Measurements from ENCODE around the gene USP44.

USP44 gene

GRCh38 chr12:95547522-95548055 lies 3.7 kb downstream of the USP44 start:
- Histone ChIP-seq H3K9ac (ENCODE audit: low read depth, low read length) (peak overlapping the region; percentile 84), H3K36me3 (ENCODE audit: control insufficient read depth, insufficient read depth, low read length) (no peaks in the 10 kb centered on the region), H3K27me3 (ENCODE audit: control insufficient read depth, insufficient read depth, low read length) (no peaks in the 10 kb centered on the region), H3K9me3 (ENCODE audit: control insufficient read depth, insufficient read depth, low read length) (no peaks in the 10 kb centered on the region), H3K4me1 (ENCODE audit: control insufficient read depth, insufficient read depth, low read length) (peaks cover 9% of the 10 kb centered on the region), H3K4me3 (ENCODE audit: low read depth, low read length) (peak overlapping the region; percentile 76)

- no peaks in the 10 kb centered on the region for H3K27me3 ChIP-seq (ENCODE audit: control insufficient read depth, insufficient read depth, low read length)
- H3K4me1 ChIP-seq (ENCODE audit: control insufficient read depth, insufficient read depth, low read length): peaks cover 2% of the 10 kb centered on the region
- no peaks in the 10 kb centered on the region for H3K9me3 ChIP-seq (ENCODE audit: control insufficient read depth, insufficient read depth, low read length)
- peak overlapping the region; percentile 47 for H3K9ac ChIP-seq (ENCODE audit: low read depth, low read length)
- peak overlapping the region; percentile 76 for H3K4me3 ChIP-seq (ENCODE audit: low read depth, low read length)
- H3K36me3 ChIP-seq (ENCODE audit: control insufficient read depth, insufficient read depth, low read length): no peaks in the 10 kb centered on the region
Observed at GRCh38 chr12:95546491-95546813, 4.8 kb downstream of the USP44 start.

GRCh38 chr12:95545731-95546490 lies 5.4 kb downstream of the USP44 start:
- Histone ChIP-seq H3K36me3 (ENCODE audit: control insufficient read depth, insufficient read depth, low read length) (no peaks in the 10 kb centered on the region), H3K9ac (ENCODE audit: low read depth, low read length) (peak overlapping the region; percentile 47), H3K27me3 (ENCODE audit: control insufficient read depth, insufficient read depth, low read length) (no peaks in the 10 kb centered on the region), H3K9me3 (ENCODE audit: control insufficient read depth, insufficient read depth, low read length) (no peaks in the 10 kb centered on the region), H3K4me3 (ENCODE audit: low read depth, low read length) (peak overlapping the region; percentile 76), H3K4me1 (ENCODE audit: control insufficient read depth, insufficient read depth, low read length) (peaks cover 2% of the 10 kb centered on the region)

- Histone ChIP-seq H3K9me3 (ENCODE audit: control insufficient read depth, insufficient read depth, low read length) (no peaks in the 10 kb centered on the region), H3K9ac (ENCODE audit: low read depth, low read length) (no peak overlapping the region), H3K4me3 (ENCODE audit: low read depth, low read length) (peak overlapping the region; percentile 76), H3K27me3 (ENCODE audit: control insufficient read depth, insufficient read depth, low read length) (no peaks in the 10 kb centered on the region), H3K36me3 (ENCODE audit: control insufficient read depth, insufficient read depth, low read length) (no peaks in the 10 kb centered on the region), H3K4me1 (ENCODE audit: control insufficient read depth, insufficient read depth, low read length) (peaks cover 2% of the 10 kb centered on the region)
Observed at GRCh38 chr12:95545303-95545702, 6.0 kb downstream of the USP44 start.

- no peaks in the 10 kb centered on the region for H3K36me3 ChIP-seq (ENCODE audit: control insufficient read depth, insufficient read depth, low read length)
- H3K27me3 ChIP-seq (ENCODE audit: control insufficient read depth, insufficient read depth, low read length): no peaks in the 10 kb centered on the region
- peaks cover 2% of the 10 kb centered on the region for H3K4me1 ChIP-seq (ENCODE audit: control insufficient read depth, insufficient read depth, low read length)
- H3K9me3 ChIP-seq (ENCODE audit: control insufficient read depth, insufficient read depth, low read length): no peaks in the 10 kb centered on the region
- no peak overlapping the region for H3K9ac ChIP-seq (ENCODE audit: low read depth, low read length)
- peak overlapping the region; percentile 76 for H3K4me3 ChIP-seq (ENCODE audit: low read depth, low read length)
Observed at GRCh38 chr12:95544756-95545155, 6.5 kb downstream of the USP44 start.

GRCh38 chr12:95543305-95543704 lies 8.0 kb downstream of the USP44 start:
- Histone ChIP-seq H3K9me3 (ENCODE audit: control insufficient read depth, insufficient read depth, low read length) (no peaks in the 10 kb centered on the region), H3K4me1 (ENCODE audit: control insufficient read depth, insufficient read depth, low read length) (peaks cover 9% of the 10 kb centered on the region), H3K27me3 (ENCODE audit: control insufficient read depth, insufficient read depth, low read length) (no peaks in the 10 kb centered on the region), H3K9ac (ENCODE audit: low read depth, low read length) (no peak overlapping the region), H3K36me3 (ENCODE audit: control insufficient read depth, insufficient read depth, low read length) (no peaks in the 10 kb centered on the region), H3K4me3 (ENCODE audit: low read depth, low read length) (no peak overlapping the region)

GRCh38 chr12:95541436-95541835 lies 9.8 kb downstream of the USP44 start:
- Histone ChIP-seq H3K27me3 (ENCODE audit: control insufficient read depth, insufficient read depth, low read length) (no peaks in the 10 kb centered on the region), H3K9ac (ENCODE audit: low read depth, low read length) (no peak overlapping the region), H3K36me3 (ENCODE audit: control insufficient read depth, insufficient read depth, low read length) (no peaks in the 10 kb centered on the region), H3K4me3 (ENCODE audit: low read depth, low read length) (no peak overlapping the region), H3K4me1 (ENCODE audit: control insufficient read depth, insufficient read depth, low read length) (peaks cover 22% of the 10 kb centered on the region), H3K9me3 (ENCODE audit: control insufficient read depth, insufficient read depth, low read length) (no peaks in the 10 kb centered on the region)

GRCh38 chr12:95538656-95539055 lies 12.6 kb downstream of the USP44 start:
- no peak overlapping the region for H3K9ac ChIP-seq (ENCODE audit: low read depth, low read length)

GRCh38 chr12:95538006-95538405 lies 13.3 kb downstream of the USP44 start:
- Histone ChIP-seq H3K9ac (ENCODE audit: low read depth, low read length) (no peak overlapping the region), H3K27me3 (ENCODE audit: control insufficient read depth, insufficient read depth, low read length) (no peaks in the 10 kb centered on the region), H3K4me1 (ENCODE audit: control insufficient read depth, insufficient read depth, low read length) (peaks cover 19% of the 10 kb centered on the region), H3K4me3 (ENCODE audit: low read depth, low read length) (no peak overlapping the region), H3K36me3 (ENCODE audit: control insufficient read depth, insufficient read depth, low read length) (peaks cover 11% of the 10 kb centered on the region), H3K9me3 (ENCODE audit: control insufficient read depth, insufficient read depth, low read length) (no peaks in the 10 kb centered on the region)

More at GRCh38 chr12:95538656-95539055, 12.6 kb downstream of the USP44 start:
- Histone ChIP-seq H3K36me3 (ENCODE audit: control insufficient read depth, insufficient read depth, low read length) (peaks cover 5% of the 10 kb centered on the region), H3K9me3 (ENCODE audit: control insufficient read depth, insufficient read depth, low read length) (no peaks in the 10 kb centered on the region), H3K4me3 (ENCODE audit: low read depth, low read length) (peak overlapping the region; percentile 23), H3K4me1 (ENCODE audit: control insufficient read depth, insufficient read depth, low read length) (peaks cover 19% of the 10 kb centered on the region), H3K27me3 (ENCODE audit: control insufficient read depth, insufficient read depth, low read length) (no peaks in the 10 kb centered on the region)

- no peaks in the 10 kb centered on the region for H3K9me3 ChIP-seq (ENCODE audit: control insufficient read depth, insufficient read depth, low read length)
- peaks cover 19% of the 10 kb centered on the region for H3K4me1 ChIP-seq (ENCODE audit: control insufficient read depth, insufficient read depth, low read length)
- H3K9ac ChIP-seq (ENCODE audit: low read depth, low read length): no peak overlapping the region
- H3K36me3 ChIP-seq (ENCODE audit: control insufficient read depth, insufficient read depth, low read length): peaks cover 20% of the 10 kb centered on the region
- no peak overlapping the region for H3K4me3 ChIP-seq (ENCODE audit: low read depth, low read length)
- H3K27me3 ChIP-seq (ENCODE audit: control insufficient read depth, insufficient read depth, low read length): no peaks in the 10 kb centered on the region
Observed at GRCh38 chr12:95533985-95534384, 17.3 kb downstream of the USP44 start.

GRCh38 chr12:95532851-95533250 lies 18.4 kb downstream of the USP44 start:
- no peak overlapping the region for H3K4me3 ChIP-seq (ENCODE audit: low read depth, low read length)
- no peaks in the 10 kb centered on the region for H3K27me3 ChIP-seq (ENCODE audit: control insufficient read depth, insufficient read depth, low read length)
- peaks cover 20% of the 10 kb centered on the region for H3K36me3 ChIP-seq (ENCODE audit: control insufficient read depth, insufficient read depth, low read length)
- H3K4me1 ChIP-seq (ENCODE audit: control insufficient read depth, insufficient read depth, low read length): peaks cover 9% of the 10 kb centered on the region
- no peaks in the 10 kb centered on the region for H3K9me3 ChIP-seq (ENCODE audit: control insufficient read depth, insufficient read depth, low read length)
- H3K9ac ChIP-seq (ENCODE audit: low read depth, low read length): peak overlapping the region; percentile 27

GRCh38 chr12:95529693-95530225 lies 21.5 kb downstream of the USP44 start:
- Histone ChIP-seq H3K36me3 (ENCODE audit: control insufficient read depth, insufficient read depth, low read length) (peaks cover 27% of the 10 kb centered on the region), H3K9me3 (ENCODE audit: control insufficient read depth, insufficient read depth, low read length) (no peaks in the 10 kb centered on the region), H3K27me3 (ENCODE audit: control insufficient read depth, insufficient read depth, low read length) (no peaks in the 10 kb centered on the region), H3K9ac (ENCODE audit: low read depth, low read length) (no peak overlapping the region), H3K4me3 (ENCODE audit: low read depth, low read length) (no peak overlapping the region), H3K4me1 (ENCODE audit: control insufficient read depth, insufficient read depth, low read length) (no peaks in the 10 kb centered on the region)

Measured in iPS-15b (cell line).